ENCODE data around the gene FAM120B. TPM values are rescaled to one million over a fixed set of nuclear protein-coding genes. Genes with fewer than 3 reads are reported as not detected.
A peak's percentile ranks its signal among the peaks of the same experiment; 100 is the strongest.

FAM120B gene
- total and polyA plus RNA-seq, 3 donors from 2014 or later = 33.8 to 62.2 (median 40.6) TPM

GRCh38 chr6:170285482-170285881 is 21.1 kb upstream of the FAM120B start:
- peak; percentile 17 for DNase-seq
- no peak for TF ChIP-seq POLR2A (IDR thresholded peaks at IDR 0.05)
- no peak for TF ChIP-seq CTCF (IDR thresholded peaks at IDR 0.05)
- intact Hi-C loops (cut with DNase I; ENCODE audit: low total_unique reads) = no loop called here
- peaks cover 36% of the 10 kb centered on the region for H3K4me1 ChIP-seq
- H3K9me3 ChIP-seq = no peaks in the 10 kb centered on the region
- 71 to 83% methylated on average over 2 to 5 of the region's 5 CpGs for WGBS, 2 donors
- no peaks in the 10 kb centered on the region for H3K27me3 ChIP-seq
- no peak overlapping the region for H3K4me3 ChIP-seq
- H3K27ac ChIP-seq = no peak overlapping the region
- no peaks in the 10 kb centered on the region for H3K36me3 ChIP-seq (ENCODE audit: low read depth, missing control alignments)

DNA sequence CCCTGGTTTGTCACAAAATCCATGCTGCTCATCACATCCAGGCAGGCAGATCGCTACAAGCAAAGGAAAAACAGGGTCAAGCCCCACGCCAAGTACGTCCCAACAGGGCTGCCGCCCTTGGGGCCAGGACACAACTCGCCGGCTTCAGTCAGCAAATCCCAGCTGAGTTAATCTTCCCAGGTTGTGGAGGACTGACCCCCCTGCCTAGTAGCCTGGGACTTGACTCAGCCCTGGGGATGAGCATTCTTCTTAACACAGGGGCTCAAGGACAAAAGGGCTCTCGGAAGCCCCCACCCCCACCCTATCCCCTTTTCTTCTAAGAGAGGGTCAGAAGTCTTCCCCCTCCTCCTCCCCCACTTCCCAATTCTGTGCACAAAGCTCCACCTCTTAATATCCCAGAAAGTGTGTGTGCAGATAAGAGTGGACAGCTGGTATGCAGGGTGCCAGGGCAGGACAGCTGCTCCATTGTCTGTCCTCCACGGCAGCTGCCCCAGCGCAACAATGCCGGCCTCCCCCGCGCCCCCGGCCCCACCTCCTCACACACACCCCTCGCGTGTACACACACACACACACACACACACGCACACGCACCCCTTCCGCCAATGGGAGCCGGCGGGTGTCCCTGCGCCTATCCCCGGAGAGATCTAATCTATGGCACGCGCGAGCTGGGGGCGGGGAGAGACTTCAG is 20.2 kb upstream of the FAM120B start:
- TF ChIP-seq CTCF (IDR thresholded peaks at IDR 0.05) (no peak), POLR2A (IDR thresholded peaks at IDR 0.05) (no peak)
- Histone ChIP-seq H3K4me3 (no peak overlapping the region), H3K36me3 (ENCODE audit: low read depth, missing control alignments) (no peaks in the 10 kb centered on the region), H3K4me1 (peaks cover 36% of the 10 kb centered on the region), H3K9me3 (no peaks in the 10 kb centered on the region), H3K27me3 (no peaks in the 10 kb centered on the region), H3K27ac (peak overlapping the region in 1 of 2 donors; percentile 7)
- intact Hi-C loops (cut with DNase I; ENCODE audit: low total_unique reads) = no loop called here
- 37 to 58% methylated on average over 21 to 26 of the region's 26 CpGs for WGBS, 2 donors
- DNase-seq = peak; percentile 82

- DNase-seq = peak; percentile 17
- 36 to 44% methylated on average over 2 of the region's 2 CpGs for WGBS, 2 donors
- Histone ChIP-seq H3K9me3 (no peaks in the 10 kb centered on the region), H3K4me1 (peaks cover 41% of the 10 kb centered on the region), H3K27me3 (no peaks in the 10 kb centered on the region), H3K36me3 (ENCODE audit: low read depth, missing control alignments) (no peaks in the 10 kb centered on the region), H3K4me3 (no peak overlapping the region), H3K27ac (peak overlapping the region; percentile 7 to 50)
- TF ChIP-seq POLR2A (IDR thresholded peaks at IDR 0.05) = no peak
- no peak for TF ChIP-seq CTCF (IDR thresholded peaks at IDR 0.05)
- intact Hi-C loops (cut with DNase I; ENCODE audit: low total_unique reads) = no loop called here
Observed at GRCh38 chr6:170286934-170287265, 19.7 kb upstream of the FAM120B start.

GRCh38 chr6:170287371-170287876 is 19.1 kb upstream of the FAM120B start:
- 40 to 52% methylated on average over 10 to 12 of the region's 12 CpGs for WGBS, 2 donors
- DNase-seq = peak; percentile 27
- TF ChIP-seq POLR2A (IDR thresholded peaks at IDR 0.05) (no peak), CTCF (IDR thresholded peaks at IDR 0.05) (no peak)
- H3K9me3 ChIP-seq = no peaks in the 10 kb centered on the region
- peaks cover 46% of the 10 kb centered on the region for H3K4me1 ChIP-seq
- H3K4me3 ChIP-seq = no peak overlapping the region
- intact Hi-C loops (cut with DNase I; ENCODE audit: low total_unique reads) = no loop called here
- peak overlapping the region; percentile 7 to 50 for H3K27ac ChIP-seq
- H3K27me3 ChIP-seq = no peaks in the 10 kb centered on the region
- no peaks in the 10 kb centered on the region for H3K36me3 ChIP-seq (ENCODE audit: low read depth, missing control alignments)
